Kidney (tissue), 14 donors: Measurements from ENCODE around the gene ACTN1. TPM values are rescaled to one million over a fixed set of nuclear protein-coding genes. Genes with fewer than 3 reads are reported as not detected.

ENCODE experiments used
- DNase-seq, 5 donors: peaks; one replicate each; pipeline ENCODE4 v3.0.0-alpha.2; 2013 to 2020
- FAIRE-seq: peaks from 2 replicates; lab custom pipeline; 2012; peaks lifted over from hg19 to GRCh38; lab: Jason Lieb, UNC
- H3K27ac ChIP-seq, 2 donors: one replicate each; pipeline ENCODE4 v1.7.0; 2013; ENCODE audit warnings: low read depth in 2 of 2, low read length in 2 of 2, inconsistent platforms in 1 of 2
- H3K27me3 ChIP-seq: one replicate; pipeline ENCODE4 v1.7.1; 2013; ENCODE audit warnings: low read length, inconsistent platforms; ENCODE audit not compliant: control insufficient read depth, insufficient read depth
- H3K36me3 ChIP-seq, 3 donors: one replicate each; pipeline versions ENCODE4 v1.7.0 to v1.7.1; 2013; ENCODE audit warnings: low read length in 3 of 3, control low read depth in 1 of 3, inconsistent platforms in 1 of 3; ENCODE audit not compliant: insufficient read depth in 3 of 3, control insufficient read depth in 2 of 3
- H3K4me1 ChIP-seq, 3 donors: one replicate each; pipeline versions ENCODE4 v1.7.0 to v1.7.1; 2013; ENCODE audit warnings: low read length in 3 of 3, inconsistent platforms in 1 of 3, low read depth in 1 of 3; ENCODE audit not compliant: control insufficient read depth in 2 of 3, insufficient read depth in 2 of 3
- H3K4me3 ChIP-seq, 3 donors: one replicate each; pipeline versions ENCODE4 v1.7.0 to v1.8.1; 2013; ENCODE audit warnings: low read length in 3 of 3, control low read depth in 1 of 3, inconsistent platforms in 1 of 3
- H3K9ac ChIP-seq, 3 donors: one replicate each; pipeline versions ENCODE4 v1.7.0 to v1.7.1; 2013; ENCODE audit warnings: low read length in 3 of 3, control low read depth in 1 of 3, inconsistent platforms in 1 of 3
- H3K9me3 ChIP-seq, 3 donors: one replicate each; pipeline versions ENCODE4 v1.7.0 to v1.7.1; 2013; ENCODE audit warnings: low read length in 3 of 3, control low read depth in 1 of 3, inconsistent platforms in 1 of 3; ENCODE audit not compliant: control insufficient read depth in 2 of 3, insufficient read depth in 1 of 3
- CTCF ChIP-seq: IDR thresholded peaks from 3 replicates; pipeline ENCODE4 v1.5.1; 2012; ENCODE audit warnings: mild to moderate bottlenecking, moderate library complexity, borderline replicate concordance; ENCODE audit not compliant: insufficient read depth; ENCODE audit errors: extremely low read depth
- intact Hi-C: fragments of 100-400 bp; cut with DNase I; formaldehyde crosslinking; loops from one replicate; pipeline ENCODE4 v1.11.1; 2022
- polyA plus RNA-seq: library from polyadenylated mRNA; stranded (reverse); fragments of 350-450 nt; fragmentation: Illumina TruSeq; extraction: RNeasy Lipid Tissue Mini Kit (QIAGEN cat#74804); gene quantifications from one replicate; pipeline ENCODE4 v1.2.3, GENCODE V29; 2014; ENCODE audit warnings: low read depth, low replicate concordance; ENCODE audit not compliant: insufficient read depth
- total RNA-seq: library from RNA; stranded (reverse); fragmentation: NEBNext Ultra II Directional; extraction: Animal tissue kit (Norgen Biotek cat#: 25700); gene quantifications from one replicate; pipeline ENCODE4 v1.2.1, GENCODE V29; 2021
- donor health status: control.
- donor health status: control.
- donor health status: control.
- donor health status: control.
- donor health status: control.
- donor health status: DM: yes; HTN: yes; CAD: no.
- donor health status: Normal renal cell carcinoma (clear cell type).

The ACTN1 gene
- total and polyA plus RNA-seq, 2 donors from 2014 or later, result 20.1 to 184 TPM

GRCh38 chr14:68902357-68902756 lies 76.7 kb downstream of the ACTN1 start:
- peaks cover 2 to 16% (median 9%) of the 10 kb centered on the region in 3 donors for H3K36me3 ChIP-seq
- intact Hi-C loops, result no loop called here

GRCh38 chr14:68899033-68899603 lies 80.0 kb downstream of the ACTN1 start:
- intact Hi-C loops, result no loop called here
- Histone ChIP-seq H3K9me3 (no peaks in the 10 kb centered on the region), H3K27me3 (no peaks in the 10 kb centered on the region), H3K36me3 (peaks cover 2 to 12% (median 9%) of the 10 kb centered on the region in 3 donors), H3K4me1 (peaks cover 0 to 6% (median 3%) of the 10 kb centered on the region in 3 donors), H3K27ac (no peak overlapping the region), H3K9ac (no peak overlapping the region), H3K4me3 (no peak overlapping the region)
- TF ChIP-seq CTCF, result no peak
- DNase-seq (no peak), FAIRE-seq (no peak)

More at GRCh38 chr14:68902357-68902756, 76.7 kb downstream of the ACTN1 start:
- H3K4me1 ChIP-seq, result peaks cover 0 to 6% (median 3%) of the 10 kb centered on the region in 3 donors
- H3K27me3 ChIP-seq, result no peaks in the 10 kb centered on the region
- no peak for TF ChIP-seq CTCF
- FAIRE-seq, result no peak
- peak in 1 of 5 donors; percentile 46 for DNase-seq
- no peak overlapping the region for H3K27ac ChIP-seq
- no peaks in the 10 kb centered on the region for H3K9me3 ChIP-seq
- H3K4me3 ChIP-seq, result no peak overlapping the region
- no peak overlapping the region for H3K9ac ChIP-seq

- DNase-seq (peak in 1 of 5 donors; percentile 66), FAIRE-seq (no peak)
- TF ChIP-seq CTCF, result no peak
- Histone ChIP-seq H3K9ac (no peak overlapping the region), H3K9me3 (no peaks in the 10 kb centered on the region), H3K4me1 (peaks cover 0 to 6% (median 3%) of the 10 kb centered on the region in 3 donors), H3K36me3 (peaks cover 2 to 7% (median 7%) of the 10 kb centered on the region in 3 donors), H3K27me3 (no peaks in the 10 kb centered on the region), H3K4me3 (no peak overlapping the region), H3K27ac (no peak overlapping the region)
- intact Hi-C loops, result no loop called here
These were observed 80.7 kb downstream of the ACTN1 start for GRCh38 chr14:68898248-68899032.
